Thyroid gland (tissue), 4 donors: ENCODE measurements around the gene SRP68. TPM values are rescaled to one million over a fixed set of nuclear protein-coding genes. Genes with fewer than 3 reads are reported as not detected.

Experiments used
- DNase-seq, 2 donors: peaks; one replicate each; pipeline ENCODE4 v3.0.0-alpha.2; 2019
- H3K27ac ChIP-seq, 3 donors: fragments of 200-600 bp; sonication (generic); 1 replicate in 2 of 3; 2 replicates in 1 of 3; pipeline ENCODE4 v1.5.1; 2016 to 2019; ENCODE audit warnings: mild to moderate bottlenecking in 1 of 3, moderate library complexity in 1 of 3
- H3K27me3 ChIP-seq: fragments of 200-600 bp; sonication (generic); one replicate; pipeline ENCODE4 v1.5.1; 2019
- H3K36me3 ChIP-seq, 2 donors: fragments of 200-600 bp; sonication (generic); one replicate each; pipeline ENCODE4 v1.5.1; 2016 to 2019
- H3K4me1 ChIP-seq, 2 donors: fragments of 200-600 bp; sonication (generic); one replicate each; pipeline ENCODE4 v1.5.1; 2017 to 2019
- H3K4me3 ChIP-seq, 3 donors: fragments of 200-600 bp; sonication (generic); replicated peaks in 1 of 3; 1 replicate in 2 of 3; 2 replicates in 1 of 3; pipeline ENCODE4 v1.5.1; 2016; ENCODE audit warnings: mild to moderate bottlenecking in 1 of 3
- H3K9me3 ChIP-seq: fragments of 200-600 bp; sonication (generic); one replicate; pipeline ENCODE4 v1.5.1; 2017
- CTCF ChIP-seq, 6 experiments: fragments of 200-600 bp in 3 of 6; fragments of 450-650 bp in 3 of 6; sonication (generic) in 3 of 6; IDR thresholded peaks; one replicate each; pipeline ENCODE4 v1.5.1; 2016 to 2019; ENCODE audit warnings: antibody characterized with exemption in 6 of 6, mild to moderate bottlenecking in 2 of 6, inconsistent platforms in 1 of 6, moderate library complexity in 1 of 6
- POLR2A ChIP-seq, 2 donors: fragments of 450-650 bp; IDR thresholded peaks; one replicate each; pipeline ENCODE4 v1.6.1; 2017; ENCODE audit warnings: antibody characterized with exemption in 2 of 2, mild to moderate bottlenecking in 2 of 2, moderate library complexity in 1 of 2
- WGBS, 2 donors: methylation state at CpG; one replicate each; pipeline ENCODE4 v1.1.5; 2017; 5-methylcytosine and 5-hydroxymethylcytosine counted together
- intact Hi-C: fragments of 100-400 bp; cut with DNase I; formaldehyde crosslinking; loops from one replicate; pipeline ENCODE4 v1.15.1; 2023
- total RNA-seq, 4 donors: library from RNA; depleted of rRNA; stranded (reverse); fragments of >200 nt; gene quantifications; one replicate each; pipeline ENCODE4 v1.2.3, GENCODE V29; 2016

The SRP68 gene
- total RNA-seq, 4 donors from 2014 or later = 48.2 to 67.0 (median 54.5) TPM

GRCh38 chr17:76087531-76087930 is 15.2 kb upstream of the SRP68 start:
- no peaks in the 10 kb centered on the region for H3K4me1 ChIP-seq
- TF ChIP-seq POLR2A (IDR thresholded peaks at IDR 0.05) = no peak
- TF ChIP-seq CTCF (IDR thresholded peaks at IDR 0.05) = no peak
- intact Hi-C loops = no loop called here
- H3K9me3 ChIP-seq = no peaks in the 10 kb centered on the region
- H3K4me3 ChIP-seq = no peak overlapping the region
- WGBS, 2 donors = 91 to 96% methylated on average over 5 to 8 of the region's 11 CpGs
- no peak for DNase-seq
- peaks cover 63 to 75% of the 10 kb centered on the region in 2 donors for H3K36me3 ChIP-seq
- no peaks in the 10 kb centered on the region for H3K27me3 ChIP-seq
- no peak overlapping the region for H3K27ac ChIP-seq

- Histone ChIP-seq H3K36me3 (peaks cover 62 to 75% of the 10 kb centered on the region in 2 donors), H3K4me1 (no peaks in the 10 kb centered on the region), H3K9me3 (no peaks in the 10 kb centered on the region), H3K4me3 (no peak overlapping the region), H3K27me3 (no peaks in the 10 kb centered on the region), H3K27ac (no peak overlapping the region)
- TF ChIP-seq CTCF (IDR thresholded peaks at IDR 0.05) (no peak), POLR2A (IDR thresholded peaks at IDR 0.05) (no peak)
- no peak for DNase-seq
- intact Hi-C loops = no loop called here
- 95 to 96% methylated on average over 9 of the region's 9 CpGs for whole genome bisulfite sequencing, 2 donors
These were observed 14.1 kb upstream of the SRP68 start for GRCh38 chr17:76086384-76086783.

GRCh38 chr17:76085731-76086366 is 13.5 kb upstream of the SRP68 start:
- Histone ChIP-seq H3K9me3 (no peaks in the 10 kb centered on the region), H3K4me1 (no peaks in the 10 kb centered on the region), H3K27ac (no peak overlapping the region), H3K4me3 (no peak overlapping the region), H3K36me3 (peaks cover 62 to 75% of the 10 kb centered on the region in 2 donors), H3K27me3 (no peaks in the 10 kb centered on the region)
- DNase-seq = no peak
- no peak for TF ChIP-seq POLR2A (IDR thresholded peaks at IDR 0.05)
- TF ChIP-seq CTCF (IDR thresholded peaks at IDR 0.05) = no peak
- intact Hi-C loops = no loop called here
- WGBS, 2 donors = 92% methylated on average over 11 to 12 of the region's 13 CpGs

GRCh38 chr17:76085066-76085730 is 12.9 kb upstream of the SRP68 start:
- TF ChIP-seq CTCF (IDR thresholded peaks at IDR 0.05) (no peak), POLR2A (IDR thresholded peaks at IDR 0.05) (no peak)
- Histone ChIP-seq H3K9me3 (no peaks in the 10 kb centered on the region), H3K4me1 (peaks cover 0 to 5% of the 10 kb centered on the region in 2 donors), H3K27ac (no peak overlapping the region), H3K4me3 (no peak overlapping the region), H3K36me3 (peaks cover 61 to 69% of the 10 kb centered on the region in 2 donors), H3K27me3 (no peaks in the 10 kb centered on the region)
- DNase-seq = no peak
- WGBS, 2 donors = 84 to 94% methylated on average over 12 of the region's 17 CpGs
- intact Hi-C loops = no loop called here

GRCh38 chr17:76083536-76084182 is 11.3 kb upstream of the SRP68 start:
- intact Hi-C loops = no loop called here
- H3K4me1 ChIP-seq = peaks cover 0 to 5% of the 10 kb centered on the region in 2 donors
- no peaks in the 10 kb centered on the region for H3K9me3 ChIP-seq
- H3K27me3 ChIP-seq = no peaks in the 10 kb centered on the region
- no peak overlapping the region for H3K4me3 ChIP-seq
- H3K36me3 ChIP-seq = peaks cover 46 to 53% of the 10 kb centered on the region in 2 donors
- no peak overlapping the region for H3K27ac ChIP-seq
- TF ChIP-seq CTCF (IDR thresholded peaks at IDR 0.05) (no peak), POLR2A (IDR thresholded peaks at IDR 0.05) (no peak)
- DNase-seq = no peak
- 80 to 88% methylated on average over 10 to 11 of the region's 15 CpGs for WGBS, 2 donors
